ENCODE results near the gene PPP2R5C. TPM values are rescaled to one million over a fixed set of nuclear protein-coding genes. Genes with fewer than 3 reads are reported as not detected.

Gene PPP2R5C
- total RNA-seq, 1 experiment from 2014 or later = 93.0 TPM

- Histone ChIP-seq H3K23ac (ENCODE audit: insufficient read length, low read depth, low read length) (no peak overlapping the region), H3K79me1 (ENCODE audit: insufficient read depth, low read depth, low read length, poor library complexity, severe bottlenecking) (peaks cover 3% of the 10 kb centered on the region), H2BK12ac (ENCODE audit: insufficient read length, low read depth, low read length) (no peak overlapping the region), H2BK5ac (ENCODE audit: insufficient read length, low read length) (no peak overlapping the region), H3K27me3 (ENCODE audit: insufficient read depth, low read length) (no peaks in the 10 kb centered on the region), H2BK15ac (ENCODE audit: low read depth, low read length) (no peak overlapping the region), H4K20me1 (ENCODE audit: control insufficient read depth, insufficient read depth, insufficient read length) (no peaks in the 10 kb centered on the region), H4K5ac (ENCODE audit: insufficient read length, low read depth, low read length) (no peak overlapping the region), H3K9me3 (ENCODE audit: control insufficient read depth, low read depth, low read length) (no peaks in the 10 kb centered on the region), H3K27ac (ENCODE audit: insufficient read length, low read depth, low read length) (no peak overlapping the region), H2BK20ac (ENCODE audit: low read depth, low read length, poor library complexity, severe bottlenecking) (no peak overlapping the region), H2BK120ac (ENCODE audit: low read depth, low read length, poor library complexity, severe bottlenecking) (no peak overlapping the region), H3K9ac (ENCODE audit: extremely low read depth, insufficient read length, low read length) (no peak overlapping the region), H3K79me2 (ENCODE audit: insufficient read depth, low read length) (no peaks in the 10 kb centered on the region), H3K4me2 (ENCODE audit: insufficient read depth, insufficient read length, low read length) (no peak overlapping the region), H2AFZ (ENCODE audit: low read length) (no peak overlapping the region), H4K91ac (ENCODE audit: insufficient read length, low read depth, low read length) (no peak overlapping the region), H3K56ac (ENCODE audit: insufficient read length, low read depth, low read length) (no peak overlapping the region), H3T11ph (ENCODE audit: low read length) (no peak overlapping the region), H3K23me2 (ENCODE audit: insufficient read length, low read depth, low read length, poor library complexity, severe bottlenecking) (no peaks in the 10 kb centered on the region), H3K4ac (ENCODE audit: low read depth, low read length) (no peak overlapping the region), H3K4me1 (ENCODE audit: insufficient read depth, low read length) (peaks cover 4% of the 10 kb centered on the region; the same call in 1 of the 2 replicates), H2AK5ac (ENCODE audit: insufficient read length, low read length) (no peak overlapping the region), H3K18ac (ENCODE audit: insufficient read length, low read depth, low read length) (no peak overlapping the region), H3K14ac (ENCODE audit: insufficient read depth, low read length) (no peak overlapping the region), H4K8ac (replicated peaks; ENCODE audit: insufficient read length, low read depth, low read length) (no peak overlapping the region)
- Mint-ChIP-seq H3K4me3 (no peak overlapping the region), H3K4me1 (peaks cover 24 to 30% of the 10 kb centered on the region in 2 experiments), H3K9me3 (no peaks in the 10 kb centered on the region), H3K27ac (no peak overlapping the region), H3K36me3 (ENCODE audit: insufficient read depth in 1 of 3, low read depth in 3 of 3) (peaks cover 0 to 3% (median 0%) of the 10 kb centered on the region in 3 experiments; a peak in 1 of 7 replicates), H3K27me3 (ENCODE audit: low read depth) (no peaks in the 10 kb centered on the region)
- WGBS (ENCODE audit: extremely low coverage, insufficient read length, low lambda C conversion rate) = no CpG with 5 or more reads among the region's 3 CpGs
- DNase-seq = no peak
- no peak for TF ChIP-seq CTCF (conservative IDR thresholded peaks at IDR 0.05)
Observed at GRCh38 chr14:101843038-101843437, 81.5 kb downstream of the PPP2R5C start.
